Thoracic aorta (tissue), 2 donors: Measurements from ENCODE around the gene DSG2. TPM values are rescaled to one million over a fixed set of nuclear protein-coding genes. Genes with fewer than 3 reads are reported as not detected.

ENCODE experiments used
- ATAC-seq: fragments of 150-250 bp; one replicate; pipeline ENCODE4 v1.8.0; 2017; ENCODE audit warnings: low read depth; ENCODE audit not compliant: insufficient number of reproducible peaks, low FRiP score
- DNase-seq: peaks from one replicate; pipeline ENCODE4 v3.0.0-alpha.2; 2020; ENCODE audit warnings: low spot score
- H3K27ac ChIP-seq, 2 donors: fragments of 200-600 bp; sonication (generic); 1 replicate in 1 of 2; 2 replicates in 1 of 2; pipeline ENCODE4 v1.5.1; 2016; ENCODE audit warnings: mild to moderate bottlenecking in 2 of 2, moderate library complexity in 2 of 2
- H3K27me3 ChIP-seq: fragments of 200-600 bp; sonication (generic); replicated peaks from 2 replicates; pipeline ENCODE4 v1.6.0; 2016; ENCODE audit warnings: mild to moderate bottlenecking; ENCODE audit not compliant: insufficient read depth
- H3K36me3 ChIP-seq: fragments of 200-600 bp; sonication (generic); one replicate; pipeline ENCODE4 v1.5.1; 2016
- H3K4me1 ChIP-seq, 2 donors: fragments of 200-600 bp; sonication (generic); 1 replicate in 1 of 2; 2 replicates in 1 of 2; pipeline versions ENCODE4 v1.5.1 to v1.6.0; 2016; ENCODE audit warnings: low read depth in 2 of 2, mild to moderate bottlenecking in 1 of 2; ENCODE audit not compliant: control insufficient read depth in 1 of 2
- H3K4me3 ChIP-seq: fragments of 200-600 bp; sonication (generic); 2 replicates; pipeline ENCODE4 v1.5.1; 2016; ENCODE audit warnings: mild to moderate bottlenecking
- H3K9me3 ChIP-seq: fragments of 200-600 bp; sonication (generic); 2 replicates; pipeline ENCODE4 v1.5.1; 2016
- CTCF ChIP-seq: fragments of 200-600 bp; sonication (generic); IDR thresholded peaks from one replicate; pipeline ENCODE4 v1.5.1; 2019; ENCODE audit warnings: antibody characterized with exemption
- total RNA-seq, 2 donors: library from RNA; depleted of rRNA; stranded (reverse); fragments of >200 nt; gene quantifications; one replicate each; pipeline versions ENCODE4 v1.1.0 to v1.2.3, GENCODE V29; 2016

Gene DSG2
- 1 to 10 TPM in 1 of 2 donors, under 1 TPM in 1; 0.81 to 2.8 TPM for total RNA-seq

GRCh38 chr18:31497836-31498573 is at the start of gene DSG2:
Gene DSG2 (plus strand): TSS chr18:31498177. CDS start chr18:31498252, 75 bp downstream.
- Histone ChIP-seq H3K36me3 (no peaks in the 10 kb centered on the region), H3K27ac (no peak within 1 kb of the TSS), H3K4me1 (peaks cover 3 to 8% of the 10 kb centered on the region in 2 donors), H3K4me3 (peak within 1 kb of the TSS; percentile 66), H3K27me3 (no peaks in the 10 kb centered on the region), H3K9me3 (no peaks in the 10 kb centered on the region)
- ATAC-seq (no peak), DNase-seq (no peak)
- no peak for TF ChIP-seq CTCF

- Histone ChIP-seq H3K27me3 (no peaks in the 10 kb centered on the region), H3K36me3 (no peaks in the 10 kb centered on the region), H3K9me3 (no peaks in the 10 kb centered on the region), H3K4me1 (no peaks in the 10 kb centered on the region), H3K4me3 (no peak overlapping the region), H3K27ac (no peak overlapping the region)
- DNase-seq = no peak
- TF ChIP-seq CTCF = no peak
- no peak for ATAC-seq
These were observed 47.6 kb upstream of the DSG2 start for GRCh38 chr18:31450409-31450808.

- TF ChIP-seq CTCF = no peak
- Histone ChIP-seq H3K4me1 (no peaks in the 10 kb centered on the region), H3K4me3 (no peak overlapping the region), H3K9me3 (no peaks in the 10 kb centered on the region), H3K27me3 (no peaks in the 10 kb centered on the region), H3K27ac (no peak overlapping the region), H3K36me3 (no peaks in the 10 kb centered on the region)
- ATAC-seq (no peak), DNase-seq (no peak)
These were observed 46.4 kb upstream of the DSG2 start for GRCh38 chr18:31451625-31452024.

- Histone ChIP-seq H3K36me3 (no peaks in the 10 kb centered on the region), H3K27ac (no peak overlapping the region), H3K4me3 (no peak overlapping the region), H3K27me3 (no peaks in the 10 kb centered on the region), H3K4me1 (no peaks in the 10 kb centered on the region), H3K9me3 (no peaks in the 10 kb centered on the region)
- TF ChIP-seq CTCF = no peak
- DNase-seq = no peak
- ATAC-seq = no peak
These were observed 43.8 kb upstream of the DSG2 start for GRCh38 chr18:31454066-31454708.

- Histone ChIP-seq H3K4me3 (no peak overlapping the region), H3K27ac (no peak overlapping the region), H3K27me3 (no peaks in the 10 kb centered on the region), H3K4me1 (no peaks in the 10 kb centered on the region), H3K9me3 (no peaks in the 10 kb centered on the region), H3K36me3 (no peaks in the 10 kb centered on the region)
- ATAC-seq = no peak
- TF ChIP-seq CTCF = no peak
- DNase-seq = no peak
These were observed 28.3 kb upstream of the DSG2 start for GRCh38 chr18:31469629-31470028.
